Limb (tissue), 2 donors: ENCODE results near the gene PHC1.

Experiments used
- DNase-seq, 2 donors: peaks; one replicate each; pipeline ENCODE4 v3.0.0-alpha.2; 2016; ENCODE audit errors: extremely low spot score in 2 of 2

The PHC1 gene

DNA sequence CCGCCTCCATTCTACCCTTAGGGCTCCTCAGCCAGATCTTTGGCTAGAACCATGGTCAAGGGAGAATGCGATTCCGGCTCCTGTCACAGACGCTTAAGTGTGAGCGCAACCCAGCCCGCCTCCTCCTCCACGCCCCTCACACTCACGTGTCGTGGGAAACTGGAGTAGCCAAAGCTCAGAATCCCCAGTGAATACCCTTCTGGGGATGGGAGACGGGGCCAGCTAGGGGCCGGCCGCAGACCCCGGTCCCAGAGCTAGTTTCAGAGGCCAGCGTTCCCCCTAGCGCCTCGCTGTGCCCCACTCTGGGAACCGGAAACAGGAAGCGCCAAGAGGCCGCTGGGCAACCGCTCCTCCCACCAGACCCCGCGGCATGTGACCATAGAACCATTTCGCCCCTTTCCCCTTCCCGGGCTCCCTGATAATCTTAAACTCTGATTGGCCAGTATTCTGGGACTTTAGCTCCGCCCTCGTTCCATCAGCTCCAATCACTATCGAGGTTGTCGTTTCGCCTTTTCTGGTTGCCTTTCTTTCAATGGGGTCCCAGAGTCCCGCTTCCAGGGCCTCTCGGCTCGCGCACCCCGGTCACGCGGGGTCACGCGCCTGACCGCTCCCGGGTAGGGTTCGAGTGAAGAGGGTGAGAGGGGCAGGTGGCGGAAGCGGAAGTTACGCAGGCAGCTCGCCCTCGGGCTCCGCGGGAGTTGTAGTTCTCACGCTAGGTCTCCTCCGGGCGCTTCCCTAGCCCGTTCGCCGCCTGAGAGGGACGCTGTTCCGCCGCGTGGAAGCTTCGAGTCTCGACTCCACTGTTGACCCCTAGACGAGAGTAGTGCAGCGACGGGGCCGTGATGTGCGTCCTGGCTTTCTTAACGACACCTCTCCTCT is 35.3 kb downstream of the PHC1 start, which contains the start of gene M6PR:
Gene M6PR, minus strand, starts transcription at position 304 of the 879 bp plus-strand sequence. CDS start 3,241 bp downstream, outside the sequence.
- DNase-seq: peak; percentile 96 to 98

DNA sequence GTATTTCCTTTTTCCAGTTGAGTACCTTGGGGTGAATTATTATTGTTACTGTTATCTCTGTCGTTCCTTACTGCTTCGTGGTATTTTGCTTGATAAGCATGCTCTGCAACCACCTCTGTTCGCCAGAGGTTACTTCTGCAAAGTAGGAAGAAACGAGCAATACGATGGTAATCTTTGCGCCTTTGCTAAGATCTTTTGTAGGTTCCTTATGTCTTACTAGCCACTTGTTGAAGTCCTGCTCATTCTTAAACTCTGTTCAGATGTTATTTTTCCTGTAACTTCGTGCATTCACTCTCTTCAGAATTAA is 35.9 kb downstream of the PHC1 start:
- no peak for DNase-seq

DNA sequence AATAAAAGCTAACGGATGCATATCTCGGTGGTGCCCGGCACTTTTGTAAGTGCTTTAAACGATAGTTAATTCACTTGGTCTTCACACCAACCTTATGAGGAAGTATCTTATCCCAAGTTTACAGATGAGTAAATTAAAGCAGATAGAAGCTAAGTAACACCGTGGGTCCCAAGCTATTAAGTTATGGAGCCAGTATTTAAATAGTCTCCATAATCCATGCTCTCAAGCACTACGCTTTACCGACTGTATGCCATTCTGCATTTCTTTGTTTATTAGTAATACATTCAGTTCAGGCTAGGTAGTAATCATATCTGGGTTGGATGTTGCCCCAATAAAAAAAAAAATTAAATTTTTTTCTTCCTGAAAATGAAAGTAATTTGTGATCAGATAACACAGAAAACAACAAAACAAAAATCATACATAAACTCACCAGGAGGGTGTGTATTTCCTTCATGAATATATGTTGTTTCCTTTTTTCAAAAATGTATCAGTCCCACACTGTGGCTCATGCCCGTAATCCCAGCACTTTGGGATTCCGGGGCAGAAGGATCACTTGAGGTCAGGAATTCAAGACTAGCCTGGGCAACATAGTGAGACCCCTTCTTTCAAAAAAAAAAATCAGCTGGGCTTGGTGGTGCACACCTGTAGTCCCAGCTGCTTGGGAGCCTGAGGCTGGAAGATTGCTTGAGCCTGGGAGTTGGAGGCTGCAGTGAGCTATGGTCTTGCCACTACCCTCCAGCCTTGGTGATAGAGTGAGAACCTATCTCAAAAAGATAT is 36.6 kb downstream of the PHC1 start:
- peak in 1 of 2 donors; percentile 2 for DNase-seq

DNA sequence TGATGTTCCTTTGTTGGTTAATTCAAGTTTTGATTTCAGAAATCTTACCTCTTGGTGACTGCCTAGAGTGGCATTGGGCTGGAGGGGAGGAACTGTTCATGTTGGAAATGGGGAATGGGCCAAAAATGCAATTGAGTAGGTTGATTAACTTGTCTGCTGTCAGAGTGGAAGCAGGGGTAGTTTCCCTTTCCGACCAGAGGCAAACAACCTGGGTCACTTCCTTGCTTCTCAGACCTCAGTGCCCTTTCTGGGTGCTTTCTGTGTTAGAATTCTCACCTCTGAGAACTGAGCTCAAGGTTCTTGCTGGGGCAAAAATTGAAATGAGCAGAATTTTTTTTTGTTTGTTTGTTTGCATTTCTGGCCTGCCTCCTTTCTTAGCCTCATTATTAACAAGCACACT is 37.4 kb downstream of the PHC1 start:
- no peak for DNase-seq

DNA sequence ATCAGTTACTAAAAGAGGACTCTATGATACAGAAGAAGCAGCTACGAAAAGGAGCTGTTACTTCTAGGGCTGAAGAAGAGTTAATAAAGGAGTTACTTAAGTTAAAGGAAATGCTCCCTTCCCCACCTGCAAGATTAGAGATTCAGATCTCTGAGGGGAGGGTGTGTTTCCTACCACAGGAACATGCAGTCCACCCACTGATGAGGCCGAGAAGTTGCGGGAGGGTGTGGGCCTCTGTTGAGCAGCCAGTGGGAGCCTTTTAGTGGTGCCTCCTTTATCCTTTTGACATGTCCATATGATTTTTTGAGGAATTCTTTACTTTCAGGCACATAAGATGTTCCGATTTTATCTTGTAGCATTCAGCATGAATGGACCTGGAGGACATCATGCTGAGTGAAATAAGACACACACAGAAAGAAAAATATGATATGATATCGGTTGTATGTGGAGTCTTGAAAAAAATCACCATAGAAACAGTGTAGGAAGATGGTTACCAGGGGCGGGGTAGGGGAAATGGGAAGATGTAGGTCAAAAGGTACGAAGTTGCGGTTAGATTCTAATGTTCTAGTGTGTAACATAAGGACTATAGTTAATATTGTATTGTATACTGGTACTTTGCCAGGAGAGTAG is 39.6 kb downstream of the PHC1 start:
- no peak for DNase-seq

DNA sequence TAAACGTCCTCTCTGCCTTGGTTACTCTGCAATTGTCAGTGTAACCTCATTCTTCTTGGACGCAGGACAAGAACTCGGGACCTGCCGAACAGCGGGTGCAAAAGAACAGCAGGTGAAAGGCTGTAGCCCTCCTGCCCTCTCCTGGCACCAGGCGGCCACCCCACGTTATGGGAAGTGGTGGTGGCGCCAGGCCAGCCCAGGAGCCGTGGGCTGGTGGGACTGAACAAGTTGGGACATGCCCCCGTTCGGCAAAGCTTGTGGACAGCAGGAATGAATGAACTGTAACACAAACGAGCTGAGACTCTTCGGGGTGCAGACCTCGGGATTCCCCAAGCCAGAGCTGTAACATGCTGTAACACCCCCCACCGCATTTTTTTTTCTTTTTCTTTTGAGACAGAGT is 41.8 kb downstream of the PHC1 start:
- no peak for DNase-seq

DNA sequence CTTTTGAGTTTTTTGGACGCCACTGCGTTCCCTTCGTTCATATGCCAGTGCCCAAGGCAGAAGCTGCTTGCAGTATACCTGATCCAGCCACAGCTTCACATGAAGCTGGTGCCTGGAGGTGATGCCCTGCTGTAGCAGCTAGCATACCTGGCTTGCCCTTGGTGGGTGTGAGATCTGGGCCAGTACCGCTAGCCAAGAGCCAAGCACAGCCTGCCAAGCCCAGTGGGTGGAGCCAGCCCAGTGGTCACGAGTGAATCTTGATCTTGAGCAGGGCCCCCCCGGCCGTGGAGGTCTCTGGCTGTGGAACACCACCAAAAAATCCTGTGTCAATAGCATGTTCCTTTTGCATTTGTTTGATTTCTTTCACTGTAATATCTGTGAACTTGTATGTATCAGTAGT is 42.5 kb downstream of the PHC1 start:
- no peak for DNase-seq

DNA sequence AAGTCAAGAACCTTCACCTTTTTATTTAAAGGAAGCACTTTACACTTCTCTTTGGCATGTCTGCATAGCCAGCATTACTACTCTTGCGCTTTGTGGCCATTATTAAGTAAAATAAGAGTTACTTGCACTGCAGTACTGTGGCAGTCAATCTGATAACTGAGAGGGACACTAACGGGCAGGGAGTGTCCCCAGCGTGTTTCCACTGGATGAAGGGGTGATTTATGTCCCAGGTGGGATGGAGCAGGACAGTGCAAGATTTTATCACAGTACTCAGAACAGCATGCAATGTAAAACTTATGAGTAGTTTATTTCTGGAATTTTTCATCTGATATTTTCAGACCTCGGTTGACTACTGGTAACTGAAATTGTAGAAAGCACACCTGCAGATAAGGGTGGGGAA is 43.3 kb downstream of the PHC1 start:
- no peak for DNase-seq

DNA sequence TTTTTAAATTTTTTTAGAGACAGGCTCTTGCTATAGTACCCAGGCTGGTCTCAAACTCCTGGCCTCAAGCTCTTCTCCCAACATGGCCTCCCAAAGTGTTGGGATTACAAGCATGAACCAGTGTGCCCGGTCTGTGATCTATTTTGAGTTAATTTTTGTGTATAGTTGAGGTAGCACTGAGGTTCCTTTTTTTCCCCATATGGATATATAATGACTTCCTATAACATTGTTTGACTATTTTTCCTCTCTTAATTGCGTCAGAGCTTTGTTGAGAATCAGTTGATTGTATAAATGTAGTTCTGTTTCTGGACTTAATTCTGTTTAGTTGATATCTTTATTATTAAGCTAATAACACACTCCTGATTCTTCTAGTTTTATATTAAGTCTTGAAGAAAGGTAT is 43.8 kb downstream of the PHC1 start:
- no peak for DNase-seq

DNA sequence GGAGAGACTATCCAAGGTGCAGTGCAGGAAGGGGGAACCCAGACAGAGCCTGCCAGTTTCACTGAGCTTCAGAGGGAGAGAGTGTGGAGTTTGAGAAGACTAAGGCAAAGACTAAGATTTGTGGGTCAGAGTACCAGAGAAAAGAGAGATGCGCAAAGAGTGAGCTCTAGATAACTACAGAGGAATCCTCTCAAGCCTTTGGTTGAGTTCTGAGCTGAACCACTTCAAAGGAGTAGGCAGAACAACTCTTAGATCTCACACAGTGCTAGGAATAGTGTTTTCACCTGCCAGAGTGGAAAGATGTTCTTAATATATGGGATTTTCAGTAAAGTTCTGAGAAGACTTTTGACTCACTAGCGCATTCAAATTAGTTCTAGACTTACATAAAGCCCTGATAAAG is 45.9 kb downstream of the PHC1 start:
- no peak for DNase-seq

DNA sequence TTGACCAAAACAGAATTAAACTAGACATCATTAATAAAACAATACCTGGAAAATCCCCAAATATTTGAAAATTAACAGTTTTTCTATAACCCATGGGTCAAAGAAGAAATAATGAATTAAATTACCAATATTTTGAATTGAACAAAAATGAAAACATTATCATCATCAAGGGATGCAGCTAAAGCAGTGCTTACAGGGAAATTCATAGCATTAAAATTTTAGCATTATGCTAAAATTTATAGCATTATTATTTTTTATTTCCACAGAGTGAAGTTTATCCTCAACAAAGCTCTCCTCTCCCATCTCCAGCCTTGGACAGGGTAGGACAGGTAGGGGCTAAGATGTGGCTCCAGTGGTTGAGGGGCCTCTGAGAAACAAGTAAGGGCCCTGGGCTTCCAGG is 54.5 kb downstream of the PHC1 start:
- DNase-seq: no peak

DNA sequence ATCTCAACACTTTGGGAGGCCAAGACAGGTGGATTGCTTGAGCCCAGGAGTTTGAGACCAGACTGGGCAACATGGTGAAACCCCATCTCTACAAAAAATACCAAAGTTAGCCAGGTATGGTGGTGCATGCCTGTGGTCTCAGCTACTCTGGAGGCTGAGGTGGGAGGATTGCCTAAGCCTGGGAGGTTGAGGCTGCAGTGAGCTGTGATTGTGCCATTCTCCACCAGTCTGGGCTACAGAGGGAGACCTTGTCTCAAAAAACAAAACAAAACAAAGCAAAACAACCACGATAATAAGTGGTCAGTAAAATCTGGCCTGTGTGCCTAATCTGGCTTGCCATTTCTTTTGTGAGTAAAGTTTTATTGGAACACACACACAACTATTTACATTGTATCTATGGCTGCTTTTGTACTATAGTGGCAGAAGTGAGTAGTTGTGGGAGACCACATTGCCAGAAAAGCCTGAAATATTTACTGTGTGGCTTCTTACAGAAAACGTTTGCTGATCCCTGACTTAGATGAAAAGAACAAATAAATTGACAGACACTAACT is 55.6 kb downstream of the PHC1 start:
- DNase-seq: no peak

DNA sequence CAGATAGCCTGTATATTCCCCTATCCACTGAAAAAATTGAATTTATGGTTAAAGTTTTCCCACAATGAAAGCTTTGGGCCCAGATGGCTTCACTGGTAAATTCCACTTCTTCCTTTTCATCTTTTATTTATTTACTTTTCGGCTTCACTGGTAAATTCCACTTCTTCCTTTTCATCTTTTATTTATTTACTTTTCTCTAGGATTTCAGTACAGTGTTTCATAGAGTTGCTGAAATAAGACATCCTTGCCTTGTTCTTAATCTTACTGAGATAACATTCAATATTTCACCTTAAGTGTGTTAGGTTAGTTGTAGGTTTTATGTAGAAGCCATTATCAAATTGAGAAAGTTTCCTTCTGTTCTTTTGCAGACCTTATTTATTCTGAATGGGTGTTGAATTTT is 56.1 kb downstream of the PHC1 start:
- no peak for DNase-seq

DNA sequence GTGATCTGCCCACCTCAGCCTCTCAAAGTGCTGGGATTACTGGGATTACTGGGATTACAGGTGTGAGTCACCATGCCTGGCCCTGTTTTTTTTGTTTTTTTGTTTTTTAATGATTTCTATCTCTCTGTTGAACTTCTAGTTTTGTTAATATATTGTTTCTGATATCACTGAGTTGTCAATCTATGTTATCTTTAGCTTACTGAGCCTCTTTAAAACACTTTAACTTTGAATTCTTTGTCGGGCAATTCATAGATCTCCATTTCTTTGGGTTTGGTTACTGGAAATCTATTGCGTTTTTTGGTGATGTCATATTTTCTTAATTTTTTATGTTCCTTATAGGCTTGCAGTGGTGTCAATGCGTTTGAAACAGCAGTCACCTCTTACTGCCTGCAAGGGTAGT is 65.8 kb downstream of the PHC1 start:
- DNase-seq: no peak

DNA sequence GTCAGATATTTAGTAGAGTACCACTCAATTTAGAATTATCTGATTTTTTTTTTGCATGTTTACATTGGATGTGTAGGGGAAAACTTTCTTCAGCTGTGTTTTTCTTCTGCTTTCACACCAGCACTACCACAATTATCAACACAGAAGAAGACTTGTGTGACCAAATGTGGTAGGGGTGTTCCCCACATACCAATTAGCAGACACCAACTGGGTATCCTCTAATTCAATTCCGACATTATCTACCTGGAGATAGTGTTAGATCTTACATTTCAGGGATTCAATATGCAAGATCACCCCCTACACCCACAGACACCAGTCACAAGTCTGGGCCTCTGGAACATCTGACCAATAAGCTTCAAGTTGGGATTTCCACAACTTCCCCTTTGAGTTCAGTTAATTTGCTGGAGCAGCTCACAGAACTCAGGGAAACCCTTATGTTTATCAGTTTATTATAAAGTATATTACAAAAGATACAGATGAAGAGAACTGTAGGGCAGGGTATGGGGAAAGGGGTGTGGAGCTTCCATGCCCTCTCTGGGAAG is 71.0 kb downstream of the PHC1 start:
- no peak for DNase-seq

DNA sequence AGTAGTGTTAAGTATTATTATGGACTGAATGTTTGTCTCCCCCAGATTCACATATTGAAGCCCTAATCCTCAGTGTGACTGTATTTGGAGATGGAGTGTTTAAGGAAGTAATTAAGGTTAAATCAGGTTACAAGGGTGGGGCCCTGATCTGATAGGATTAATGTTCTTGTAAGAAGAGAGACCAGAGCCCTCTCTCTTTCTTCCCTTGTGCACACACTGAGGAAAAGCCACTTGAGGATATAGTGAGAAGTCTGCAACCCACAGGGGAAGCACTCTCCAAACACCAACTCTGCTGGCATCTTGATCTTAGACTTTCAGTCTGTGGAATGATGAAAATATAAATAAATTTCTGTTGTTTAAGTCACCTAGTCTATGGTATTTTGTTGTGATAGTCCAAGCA is 72.9 kb downstream of the PHC1 start:
- no peak for DNase-seq

DNA sequence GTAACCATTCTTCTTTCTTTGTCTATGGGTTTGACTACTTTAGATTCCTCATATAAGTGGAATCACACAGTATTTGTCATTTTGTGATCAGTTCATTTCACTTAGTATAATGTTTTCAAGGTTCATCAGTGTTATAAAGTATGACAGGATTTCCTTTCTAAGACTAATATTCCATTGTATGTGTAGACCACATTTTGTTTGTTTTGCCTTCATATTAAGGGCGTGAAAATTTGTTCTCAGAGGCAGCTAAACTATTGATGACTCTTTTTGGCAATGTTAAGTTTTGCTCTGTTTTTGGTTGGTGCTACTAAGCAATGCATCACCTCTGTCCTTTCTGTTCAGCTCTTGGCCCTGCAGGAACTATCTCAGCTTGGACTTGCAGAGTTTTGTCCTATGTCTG is 73.4 kb downstream of the PHC1 start:
- DNase-seq: no peak

DNA sequence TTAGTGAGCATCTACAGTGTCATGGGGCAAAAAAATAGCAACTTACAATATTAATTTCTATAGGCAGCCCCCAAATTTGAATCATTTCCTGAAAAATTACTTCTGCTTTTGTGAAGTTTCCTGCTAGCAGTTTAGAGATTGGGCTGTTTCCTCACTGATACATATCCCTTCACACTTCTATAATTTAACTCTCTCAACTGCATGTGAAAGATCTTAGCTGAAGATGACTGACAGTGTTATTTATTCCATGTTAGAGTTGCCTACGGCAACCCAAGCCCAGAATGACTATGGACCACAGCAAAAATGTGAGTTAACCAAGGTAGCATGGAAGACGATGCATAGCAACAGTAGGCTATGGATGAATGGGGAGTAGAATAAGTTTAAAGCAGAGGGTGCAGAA is 75.1 kb downstream of the PHC1 start, which contains the start of gene KLRG1:
Gene KLRG1, plus strand, starts transcription at position 134 of the 400 bp plus-strand sequence. Its CDS starts 90 bp downstream, at position 224.
- no peak for DNase-seq
